GM12801 (cell line): ENCODE measurements around the gene YTHDF1.

Experiments used
- CTCF ChIP-seq: IDR thresholded peaks from one replicate; pipeline ENCODE4 v1.5.1; 2011; ENCODE audit warnings: control low read depth; ENCODE audit not compliant: insufficient read length; ENCODE audit errors: extremely low read depth

YTHDF1 gene

GRCh38 chr20:63196768-63197470 is 19.0 kb downstream of the YTHDF1 start:
- no peak for TF ChIP-seq CTCF

DNA sequence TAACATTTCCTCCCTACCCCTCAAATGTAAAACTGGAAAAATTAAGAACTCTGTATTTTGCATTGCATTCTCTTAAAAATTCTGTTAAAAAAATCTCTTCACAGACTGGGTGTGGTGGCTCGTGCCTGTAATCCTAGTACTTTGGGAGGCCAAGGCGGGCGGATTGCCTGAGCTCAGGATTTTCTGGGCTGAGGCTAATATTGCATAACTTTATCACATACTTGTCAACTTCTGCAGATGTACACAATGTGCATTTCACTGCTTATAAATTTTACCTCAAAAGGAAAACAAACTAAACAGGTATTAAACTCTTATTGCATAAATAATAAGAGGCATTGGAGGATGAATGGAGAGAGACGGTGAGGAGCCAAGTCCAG is 21.1 kb downstream of the YTHDF1 start:
- no peak for TF ChIP-seq CTCF

- TF ChIP-seq CTCF = no peak
Measured at GRCh38 chr20:63194007-63194796, 21.7 kb downstream of the YTHDF1 start.

DNA sequence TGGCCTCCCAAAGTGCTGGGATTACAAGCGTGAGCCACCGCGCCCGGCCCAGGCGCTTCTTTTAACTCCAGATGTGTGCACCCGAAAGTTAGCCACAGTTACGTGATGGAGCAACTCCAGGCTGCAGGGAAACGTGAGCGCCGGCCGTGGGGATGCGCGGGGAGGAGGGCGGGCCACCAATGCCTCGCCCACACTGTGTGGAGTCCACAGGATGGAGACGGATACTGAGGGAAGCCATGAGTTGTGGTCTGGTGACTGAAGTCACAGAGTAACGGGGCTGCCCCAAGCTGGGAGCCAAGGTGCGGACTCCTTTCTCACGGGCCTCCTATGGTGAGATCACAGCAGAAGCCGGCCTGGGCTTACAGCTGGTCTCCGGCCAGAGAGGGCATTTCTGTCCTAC is 23.2 kb downstream of the YTHDF1 start:
- no peak for TF ChIP-seq CTCF

- TF ChIP-seq CTCF = no peak
Measured at GRCh38 chr20:63191400-63191799, 24.5 kb downstream of the YTHDF1 start.

GRCh38 chr20:63190828-63191227 is 25.1 kb downstream of the YTHDF1 start:
- no peak for TF ChIP-seq CTCF

DNA sequence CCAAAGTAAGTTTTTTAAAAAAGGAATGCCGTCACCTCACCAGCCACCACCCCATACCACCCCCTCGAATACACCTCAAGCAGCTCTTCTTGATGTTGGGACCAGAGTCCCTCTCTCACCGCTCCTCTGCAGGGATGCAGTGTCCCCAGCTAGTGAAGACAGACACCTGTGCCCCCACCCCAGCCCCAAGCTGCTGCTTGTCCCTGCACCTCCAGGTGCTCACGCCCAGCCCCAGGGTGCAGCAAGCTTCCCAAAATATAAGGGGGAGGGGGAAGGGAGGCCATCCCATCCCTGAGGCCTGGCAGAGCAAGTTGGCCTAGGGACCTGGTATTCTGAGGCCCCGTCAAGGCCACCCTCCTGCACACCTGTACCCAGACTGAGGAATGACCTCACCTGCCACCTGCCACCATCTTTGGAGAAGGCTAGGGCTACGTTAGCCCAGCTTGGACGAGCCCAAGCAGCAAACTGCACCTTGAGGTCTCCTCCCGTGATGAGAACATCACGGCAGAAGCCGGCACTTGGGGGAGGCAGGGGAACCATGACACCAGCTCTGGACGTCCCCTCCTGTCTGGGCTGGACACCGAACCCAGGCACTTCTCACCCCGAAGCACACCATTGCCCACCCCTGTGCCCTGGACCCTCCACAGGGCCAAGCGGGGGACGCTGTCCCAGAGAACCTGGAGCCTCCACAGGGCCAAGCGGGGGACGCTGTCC is 25.9 kb downstream of the YTHDF1 start:
- TF ChIP-seq CTCF = no peak
